HCT116 (cell line): ENCODE data around the gene VTN. TPM values are rescaled to one million over a fixed set of nuclear protein-coding genes. Genes with fewer than 3 reads are reported as not detected.

Experiments used
- ATAC-seq: fragments of 200-7000 bp; cut with Tn5 transposase; 2 replicates; pipeline ENCODE4 v1.9.1; 2020; ENCODE audit warnings: mild to moderate bottlenecking, moderate library complexity
- BruUV-seq: library from RNA; stranded (reverse); fragments of 400-500 nt; replicated peaks from 2 replicates; lab custom pipeline; 2021; lab: Mats Ljungman, UMichigan
- CTCF ChIA-PET: fragments of 300-600 bp; sonication (Branson Sonifier 250); formaldehyde crosslinking; loops from one replicate; lab custom pipeline; 2021; ENCODE audit warnings: antibody characterized with exemption; lab: Charles Lee
- POLR2A ChIA-PET: fragments of 300-600, 350-600 bp; sonication (Branson Sonifier 250); formaldehyde crosslinking; loops from one replicate; lab custom pipeline; 2021; ENCODE audit warnings: antibody characterized with exemption; lab: Charles Lee
- RAD21 ChIA-PET, 2 experiments: fragments of 300-600 bp; sonication (Branson Sonifier 250); formaldehyde crosslinking; loops; one replicate each; lab custom pipeline; 2023; ENCODE audit warnings: low total read pairs in 2 of 2; ENCODE audit not compliant: uncharacterized antibody in 2 of 2, unreplicated experiment in 2 of 2, low non-redundant PET in 1 of 2; lab: Charles Lee
- DNase-seq: peaks from one replicate; pipeline ENCODE4 v3.0.0-alpha.2; 2010; ENCODE audit warnings: low read depth, low spot score
- H2AFZ ChIP-seq: fragments of 200-600 bp; shearing (Covaris generic), sonication (generic); 2 replicates; pipeline ENCODE4 v1.6.1; 2017; ENCODE audit warnings: low read depth, mixed run types, mixed read lengths, antibody characterized with exemption, low read length; ENCODE audit not compliant: poor library complexity, severe bottlenecking
- H3K27ac ChIP-seq: 2 replicates; pipeline ENCODE4 v1.5.1; 2012; ENCODE audit warnings: low read depth, low read length
- H3K27me3 ChIP-seq: fragments of 200-600 bp; sonication (generic); 2 replicates; pipeline ENCODE4 v1.6.1; 2016; ENCODE audit warnings: mixed run types, low read length, mixed read lengths; ENCODE audit not compliant: insufficient read depth
- H3K36me3 ChIP-seq, 2 experiments: fragments of 200-500 bp in 1 of 2; fragments of 200-600 bp in 1 of 2; sonication (Bioruptor generic) in 1 of 2; sonication (generic) in 1 of 2; 2 replicates each; pipeline versions ENCODE4 v1.5.1 to v1.6.1; 2014 to 2016; ENCODE audit warnings: low read length in 2 of 2, inconsistent platforms in 1 of 2, mixed read lengths in 1 of 2, mixed run types in 1 of 2; ENCODE audit not compliant: insufficient read depth in 2 of 2, control insufficient read depth in 1 of 2
- H3K4me1 ChIP-seq, 2 experiments: fragments of 200-600 bp in 1 of 2; sonication (generic) in 1 of 2; 2 replicates each; pipeline versions ENCODE4 v1.5.1 to v1.6.1; 2012 to 2017; ENCODE audit warnings: low read length in 2 of 2, inconsistent platforms in 1 of 2, mild to moderate bottlenecking in 1 of 2, mixed read lengths in 1 of 2, mixed run types in 1 of 2, moderate library complexity in 1 of 2; ENCODE audit not compliant: insufficient read depth in 2 of 2, control insufficient read depth in 1 of 2
- H3K4me2 ChIP-seq: fragments of 200-600 bp; sonication (generic); 2 replicates; pipeline ENCODE4 v1.6.1; 2017; ENCODE audit warnings: mixed run types, low read length, mixed read lengths
- H3K4me3 ChIP-seq, 2 experiments: fragments of 200-600 bp in 1 of 2; sonication (generic) in 1 of 2; replicated peaks in 1 of 2; 2 replicates each; pipeline ENCODE4 v1.5.1; 2011 to 2016; ENCODE audit warnings: low read length in 2 of 2, control low read depth in 1 of 2, low read depth in 1 of 2, mild to moderate bottlenecking in 1 of 2, mixed read lengths in 1 of 2, mixed run types in 1 of 2
- H3K79me2 ChIP-seq: fragments of 200-600 bp; sonication (generic); 2 replicates; pipeline ENCODE4 v1.6.1; 2017; ENCODE audit warnings: mild to moderate bottlenecking, mixed run types, low read length, moderate library complexity, mixed read lengths; ENCODE audit not compliant: insufficient read depth
- H3K9ac ChIP-seq: fragments of 200-600 bp; sonication (generic); 2 replicates; pipeline ENCODE4 v1.6.1; 2016; ENCODE audit warnings: low read length, mixed read lengths
- H3K9me2 ChIP-seq: fragments of 200-600 bp; sonication (generic), shearing (Covaris generic); 2 replicates; pipeline ENCODE4 v1.6.1; 2017; ENCODE audit warnings: mixed run types, mild to moderate bottlenecking, moderate library complexity; ENCODE audit not compliant: insufficient read depth
- H3K9me3 ChIP-seq, 2 experiments: fragments of 200-500 bp in 1 of 2; fragments of 200-600 bp in 1 of 2; sonication (Bioruptor generic) in 1 of 2; sonication (generic) in 1 of 2; 2 replicates each; pipeline ENCODE4 v1.6.1; 2014 to 2017; ENCODE audit warnings: low read length in 2 of 2, mixed read lengths in 2 of 2, inconsistent platforms in 1 of 2, low read depth in 1 of 2, mild to moderate bottlenecking in 1 of 2, mixed run types in 1 of 2, moderate library complexity in 1 of 2; ENCODE audit not compliant: control insufficient read depth in 1 of 2, insufficient read depth in 1 of 2
- H4K20me1 ChIP-seq: fragments of 200-600 bp; sonication (generic), shearing (Covaris generic); 2 replicates; pipeline ENCODE4 v1.6.1; 2017; ENCODE audit warnings: mixed run types, mild to moderate bottlenecking, moderate library complexity; ENCODE audit not compliant: insufficient read depth
- ATF3 ChIP-seq: IDR thresholded peaks from 2 replicates; pipeline ENCODE4 v1.6.1; 2012
- CBX3 ChIP-seq: IDR thresholded peaks from 2 replicates; pipeline ENCODE4 v1.6.1; 2012; ENCODE audit warnings: low read depth
- FOSL1 ChIP-seq: IDR thresholded peaks from 2 replicates; pipeline ENCODE4 v1.6.1; 2012; ENCODE audit warnings: low read depth
- POLR2A ChIP-seq: IDR thresholded peaks from 2 replicates; pipeline ENCODE4 v1.7.0; 2011; ENCODE audit warnings: borderline replicate concordance; ENCODE audit not compliant: insufficient read depth, insufficient read length; ENCODE audit errors: extremely low read depth
- RAD21 ChIP-seq: IDR thresholded peaks from 2 replicates; pipeline ENCODE4 v1.6.1; 2012; ENCODE audit warnings: low read depth, mild to moderate bottlenecking
- SRF ChIP-seq: IDR thresholded peaks from 2 replicates; pipeline ENCODE4 v1.6.1; 2012; ENCODE audit warnings: low read depth
- ZFX ChIP-seq: fragments of 450-650 bp; IDR thresholded peaks from 2 replicates; pipeline ENCODE4 v1.6.1; 2017
- intact Hi-C: fragments of 100-400 bp; cut with micrococcal nuclease; formaldehyde crosslinking; loops from 2 replicates; pipeline ENCODE4 v1.10.0; 2022
- microRNA-seq: library from miRNA; unstranded; fragments of <30 nt; microRNA quantifications from one replicate; pipeline ENCODE4, GENCODE V29; 2016; ENCODE audit warnings: borderline number of aligned reads
- total RNA-seq: library from RNA; stranded (reverse); gene quantifications from one replicate; pipeline ENCODE4 v1.2.1, GENCODE V29; 2021; ENCODE audit not compliant: unreplicated experiment
- TF ChIP-seq, protein P1 (sequence below), 3 experiments: fragments of 200-600 bp in 1 of 3; sonication (generic) in 1 of 3; IDR thresholded peaks in 2 of 3; conservative IDR thresholded peaks in 1 of 3; 2 replicates each; pipeline ENCODE4 v1.5.1; 2012 to 2017; ENCODE audit warnings: low read depth in 2 of 3, low read length in 2 of 3, antibody characterized with exemption in 1 of 3, borderline replicate concordance in 1 of 3, control low read depth in 1 of 3, mild to moderate bottlenecking in 1 of 3, mixed read lengths in 1 of 3, mixed run types in 1 of 3, moderate library complexity in 1 of 3; ENCODE audit not compliant: insufficient read depth in 1 of 3

The VTN gene
- total RNA-seq, 1 experiment from 2014 or later: 1.5 TPM

DNA sequence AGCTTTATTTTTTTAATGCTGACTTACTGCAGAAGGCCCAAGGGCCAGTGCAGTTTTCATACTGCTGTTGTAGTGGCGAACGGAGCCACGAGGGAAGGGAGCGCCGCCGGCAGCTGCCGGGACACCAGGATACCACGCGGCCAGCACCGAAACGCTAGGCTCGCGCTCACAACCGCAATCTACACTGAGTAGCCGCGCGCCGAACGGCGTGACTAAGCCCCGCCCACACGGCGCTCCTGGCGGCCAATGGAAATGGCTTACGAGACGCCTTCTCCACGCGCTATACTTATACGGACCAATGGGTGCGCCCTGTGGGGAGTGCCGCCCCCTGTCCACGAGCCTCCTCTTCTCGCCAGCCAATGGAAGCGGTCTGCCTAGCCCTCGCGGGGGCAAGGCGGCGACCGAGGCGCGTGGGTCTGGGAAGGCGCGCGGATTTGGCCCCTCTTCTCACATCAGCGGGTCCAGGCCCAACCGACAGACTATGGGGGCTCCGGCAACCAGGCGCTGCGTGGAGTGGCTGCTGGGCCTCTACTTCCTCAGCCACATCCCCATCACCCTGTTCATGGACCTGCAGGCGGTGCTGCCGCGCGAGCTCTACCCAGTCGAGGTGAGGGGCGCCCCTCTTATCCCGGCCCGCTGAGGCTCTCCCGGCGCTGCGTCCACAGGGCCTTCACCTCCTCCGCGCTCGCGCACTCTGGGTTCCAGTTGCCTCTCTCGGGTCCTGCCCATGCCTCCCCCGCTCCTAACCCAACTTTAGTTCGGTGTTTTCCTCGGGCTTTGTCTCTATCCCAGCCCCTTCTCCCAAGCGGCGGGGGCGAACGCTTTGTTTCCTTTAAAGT is 51.1 kb downstream of the VTN start, which contains the start of gene TMEM97 (continued):
- TF ChIP-seq SRF (no peak), POLR2A (peak; percentile 29), RAD21 (no peak)

DNA sequence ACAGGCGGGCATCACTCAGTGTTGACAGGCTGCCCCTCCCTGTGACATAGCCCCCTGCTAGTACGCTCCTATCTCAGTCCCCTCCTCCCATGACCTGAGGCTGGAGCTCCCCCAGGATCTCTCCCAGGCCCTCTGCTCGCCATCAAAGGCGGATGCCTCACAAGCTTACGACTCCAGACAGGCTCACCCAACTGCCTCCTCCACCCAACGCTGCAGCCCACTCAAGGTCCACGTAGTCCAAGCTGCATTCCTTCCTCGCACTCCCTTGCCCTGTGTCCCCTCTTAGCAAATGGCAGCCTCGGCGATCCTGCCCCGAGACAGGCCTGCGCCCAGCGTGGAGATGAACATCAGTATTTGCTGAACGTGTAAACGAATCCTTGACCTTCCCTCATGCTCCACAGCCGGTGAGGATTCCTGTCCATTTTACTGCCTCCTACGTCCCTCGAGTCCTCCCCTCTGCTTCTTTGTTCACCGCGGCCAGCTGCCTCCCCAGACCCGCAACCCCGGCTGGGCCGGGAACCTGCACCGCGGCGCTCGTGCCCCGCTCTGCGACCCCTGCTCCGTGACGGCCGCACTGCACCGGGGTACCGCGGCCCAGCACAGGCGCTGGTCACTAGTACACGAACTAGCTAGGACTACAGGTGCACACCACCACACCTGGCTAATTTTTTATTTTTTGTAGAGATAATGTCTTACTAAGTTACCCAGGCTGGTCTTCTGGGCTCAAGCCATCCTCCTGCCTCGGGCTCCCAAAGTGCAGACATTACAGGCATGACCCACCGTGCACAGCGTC is 51.9 kb downstream of the VTN start:
- intact Hi-C loops: loop anchor here (10.0 kb wide), 1 partner anchor 57 kb away; the partner anchor contains the start of genes SARM1 and VTN
- peak overlapping the region; percentile 86 to 95 for H3K4me3 ChIP-seq
- no peaks in the 10 kb centered on the region for H3K27me3 ChIP-seq
- peak; percentile 4; the same call in 1 of the 2 replicates for ATAC-seq
- peak overlapping the region; percentile 91 for H3K9ac ChIP-seq
- no peaks in the 10 kb centered on the region for H4K20me1 ChIP-seq
- peaks cover 12 to 26% of the 10 kb centered on the region in 2 experiments; a peak in 3 of 4 replicates for H3K4me1 ChIP-seq
- CTCF ChIA-PET: no interaction called here
- POLR2A ChIA-PET: interaction anchor here (2.4 kb wide), 1 partner anchor 17 kb away, joined by 8 read pairs; the partner anchor contains the start of genes IFT20 and TNFAIP1
- TF ChIP-seq RAD21 (no peak), ATF3 (no peak), FOSL1 (no peak), ZFX (no peak), CBX3 (no peak)
- TF ChIP-seq, protein P1, sequence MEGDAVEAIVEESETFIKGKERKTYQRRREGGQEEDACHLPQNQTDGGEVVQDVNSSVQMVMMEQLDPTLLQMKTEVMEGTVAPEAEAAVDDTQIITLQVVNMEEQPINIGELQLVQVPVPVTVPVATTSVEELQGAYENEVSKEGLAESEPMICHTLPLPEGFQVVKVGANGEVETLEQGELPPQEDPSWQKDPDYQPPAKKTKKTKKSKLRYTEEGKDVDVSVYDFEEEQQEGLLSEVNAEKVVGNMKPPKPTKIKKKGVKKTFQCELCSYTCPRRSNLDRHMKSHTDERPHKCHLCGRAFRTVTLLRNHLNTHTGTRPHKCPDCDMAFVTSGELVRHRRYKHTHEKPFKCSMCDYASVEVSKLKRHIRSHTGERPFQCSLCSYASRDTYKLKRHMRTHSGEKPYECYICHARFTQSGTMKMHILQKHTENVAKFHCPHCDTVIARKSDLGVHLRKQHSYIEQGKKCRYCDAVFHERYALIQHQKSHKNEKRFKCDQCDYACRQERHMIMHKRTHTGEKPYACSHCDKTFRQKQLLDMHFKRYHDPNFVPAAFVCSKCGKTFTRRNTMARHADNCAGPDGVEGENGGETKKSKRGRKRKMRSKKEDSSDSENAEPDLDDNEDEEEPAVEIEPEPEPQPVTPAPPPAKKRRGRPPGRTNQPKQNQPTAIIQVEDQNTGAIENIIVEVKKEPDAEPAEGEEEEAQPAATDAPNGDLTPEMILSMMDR (IDR thresholded peaks at IDR 0.05 in 2 of 3, conservative IDR thresholded peaks at IDR 0.05 in 1 of 3; ENCODE audit: borderline replicate concordance in 1 of 3, insufficient read depth in 1 of 3, low read depth in 2 of 3, low read length in 2 of 3): no peak
- no peak overlapping the region for H2AFZ ChIP-seq
- RAD21 ChIA-PET: no interaction called here
- H3K4me2 ChIP-seq: peak overlapping the region; percentile 98
- no peaks in the 10 kb centered on the region for H3K9me2 ChIP-seq
- BruUV-seq: TSS peak; percentile 76
- peaks cover 41% of the 10 kb centered on the region for H3K79me2 ChIP-seq
- H3K27ac ChIP-seq: peak overlapping the region; percentile 52
- peaks cover 0 to 6% of the 10 kb centered on the region in 2 experiments; a peak in 1 of 4 replicates for H3K36me3 ChIP-seq
- H3K9me3 ChIP-seq: no peaks in the 10 kb centered on the region
- no peak for DNase-seq

Small RNA genes lying within 50 kb of the gene (microRNA-seq; reads per million reads assigned to microRNA genes)
- not detected for gene MIR4723

Other genes with a start within 250 kb of the VTN start
- 55.6 TPM for gene TMEM97, start 51.1 kb downstream of the VTN start, total RNA-seq
- 21.7 TPM for gene IFT20, start 34.8 kb downstream of the VTN start, total RNA-seq
- gene TNFAIP1, start 34.5 kb downstream of the VTN start, total RNA-seq: 33.4 TPM
- 78.0 TPM for gene POLDIP2, start 12.8 kb downstream of the VTN start, total RNA-seq
- gene SEBOX, start 5.1 kb downstream of the VTN start, total RNA-seq: not detected
- 1.3 TPM for gene SARM1, start 1.4 kb upstream of the VTN start, total RNA-seq
- 17.8 TPM for gene SLC46A1, start 35.9 kb upstream of the VTN start, total RNA-seq
- gene SLC13A2, start 103.3 kb upstream of the VTN start, total RNA-seq: not detected
- gene FOXN1, start 136.0 kb upstream of the VTN start, total RNA-seq: not detected
- gene UNC119, start 182.3 kb upstream of the VTN start, total RNA-seq: 43.2 TPM
- gene PIGS, start 201.2 kb upstream of the VTN start, total RNA-seq: 45.8 TPM
- 82.8 TPM for gene ALDOC, start 206.6 kb upstream of the VTN start, total RNA-seq
- 94.9 TPM for gene SPAG5, start 228.7 kb upstream of the VTN start, total RNA-seq
- gene RSKR, start 243.9 kb upstream of the VTN start, total RNA-seq: 18.9 TPM